H9 (cell line): Measurements from ENCODE around the gene FSTL4. TPM values are rescaled to one million over a fixed set of nuclear protein-coding genes. Genes with fewer than 3 reads are reported as not detected.

ENCODE experiments used
- DNase-seq: peaks from one replicate; pipeline ENCODE4 v3.0.0-alpha.2; 2017
- H2AFZ ChIP-seq: one replicate; pipeline ENCODE4 v1.6.1; 2013; ENCODE audit warnings: mild to moderate bottlenecking, low read length, control low read depth, moderate library complexity
- H2AK5ac ChIP-seq: 2 replicates; pipeline ENCODE4 v1.6.1; 2013; ENCODE audit warnings: low read length, control low read depth, mixed read lengths; ENCODE audit not compliant: insufficient read length
- H2BK120ac ChIP-seq: one replicate; pipeline ENCODE4 v1.6.1; 2013; ENCODE audit warnings: low read depth, mild to moderate bottlenecking, low read length, control low read depth, inconsistent platforms; ENCODE audit not compliant: poor library complexity, severe bottlenecking
- H2BK12ac ChIP-seq: 2 replicates; pipeline ENCODE4 v1.6.1; 2013; ENCODE audit warnings: low read length, control low read depth, mixed read lengths, low read depth; ENCODE audit not compliant: insufficient read length
- H2BK15ac ChIP-seq: 2 replicates; pipeline ENCODE4 v1.6.1; 2013; ENCODE audit warnings: low read depth, low read length, control low read depth
- H2BK20ac ChIP-seq: one replicate; pipeline ENCODE4 v1.6.1; 2013; ENCODE audit warnings: low read depth, mild to moderate bottlenecking, low read length, control low read depth, inconsistent platforms; ENCODE audit not compliant: poor library complexity, severe bottlenecking
- H2BK5ac ChIP-seq: 2 replicates; pipeline ENCODE4 v1.6.1; 2013; ENCODE audit warnings: low read length, control low read depth, mixed read lengths; ENCODE audit not compliant: insufficient read length
- H3K14ac ChIP-seq: 2 replicates; pipeline ENCODE4 v1.6.1; 2013; ENCODE audit warnings: low read length, control low read depth; ENCODE audit not compliant: insufficient read depth
- H3K18ac ChIP-seq: 2 replicates; pipeline ENCODE4 v1.6.1; 2013; ENCODE audit warnings: low read depth, mild to moderate bottlenecking, mixed read lengths, low read length, control low read depth; ENCODE audit not compliant: insufficient read length
- H3K23ac ChIP-seq: 2 replicates; pipeline ENCODE4 v1.6.1; 2013; ENCODE audit warnings: low read length, control low read depth, mixed read lengths, low read depth; ENCODE audit not compliant: insufficient read length
- H3K23me2 ChIP-seq: 2 replicates; pipeline ENCODE4 v1.6.1; 2013; ENCODE audit warnings: low read depth, mild to moderate bottlenecking, mixed read lengths, low read length, control low read depth; ENCODE audit not compliant: insufficient read length, poor library complexity, severe bottlenecking
- H3K27ac ChIP-seq: 2 replicates; pipeline ENCODE4 v1.5.1; 2013; ENCODE audit warnings: low read length, control low read depth, mixed read lengths, low read depth; ENCODE audit not compliant: insufficient read length
- H3K27me3 ChIP-seq: 2 replicates; pipeline ENCODE4 v1.6.1; 2013; ENCODE audit warnings: low read length, control low read depth, inconsistent platforms; ENCODE audit not compliant: insufficient read depth
- H3K4ac ChIP-seq: 2 replicates; pipeline ENCODE4 v1.6.1; 2013; ENCODE audit warnings: low read depth, mild to moderate bottlenecking, control low read depth, inconsistent platforms, low read length, moderate library complexity
- H3K4me1 ChIP-seq: 2 replicates; pipeline ENCODE4 v1.6.1; 2013; ENCODE audit warnings: low read length, control low read depth, inconsistent platforms; ENCODE audit not compliant: insufficient read depth
- H3K4me2 ChIP-seq: 2 replicates; pipeline ENCODE4 v1.6.1; 2013; ENCODE audit warnings: low read length, control low read depth, mixed read lengths; ENCODE audit not compliant: insufficient read length, insufficient read depth
- H3K56ac ChIP-seq: 2 replicates; pipeline ENCODE4 v1.6.1; 2013; ENCODE audit warnings: low read depth, mild to moderate bottlenecking, mixed read lengths, low read length, control low read depth; ENCODE audit not compliant: insufficient read length
- H3K79me1 ChIP-seq: 2 replicates; pipeline ENCODE4 v1.6.1; 2013; ENCODE audit warnings: low read depth, mild to moderate bottlenecking, moderate library complexity, low read length, control low read depth, inconsistent platforms; ENCODE audit not compliant: insufficient read depth, poor library complexity, severe bottlenecking
- H3K79me2 ChIP-seq: 2 replicates; pipeline ENCODE4 v1.6.1; 2013; ENCODE audit warnings: low read length, control low read depth, inconsistent platforms; ENCODE audit not compliant: insufficient read depth
- H3K9ac ChIP-seq: 2 replicates; pipeline ENCODE4 v1.6.1; 2013; ENCODE audit warnings: low read length, control low read depth, mixed read lengths; ENCODE audit not compliant: insufficient read length; ENCODE audit errors: extremely low read depth
- H3K9me3 ChIP-seq: one replicate; pipeline ENCODE4 v1.6.1; 2013; ENCODE audit warnings: low read depth, low read length, inconsistent platforms; ENCODE audit not compliant: control insufficient read depth
- H3T11ph ChIP-seq: one replicate; pipeline ENCODE4 v1.6.1; 2013; ENCODE audit warnings: mild to moderate bottlenecking, low read length, control low read depth, inconsistent platforms
- H4K20me1 ChIP-seq: one replicate; pipeline ENCODE4 v1.6.1; 2013; ENCODE audit not compliant: control insufficient read depth, insufficient read length, insufficient read depth
- H4K5ac ChIP-seq: 2 replicates; pipeline ENCODE4 v1.6.1; 2013; ENCODE audit warnings: low read depth, mild to moderate bottlenecking, mixed read lengths, low read length, control low read depth; ENCODE audit not compliant: insufficient read length
- H4K8ac ChIP-seq: replicated peaks from 2 replicates; pipeline ENCODE4 v1.6.1; 2013; ENCODE audit warnings: low read length, control low read depth, mixed read lengths, low read depth; ENCODE audit not compliant: insufficient read length
- H4K91ac ChIP-seq: 2 replicates; pipeline ENCODE4 v1.6.1; 2013; ENCODE audit warnings: low read depth, mild to moderate bottlenecking, moderate library complexity, mixed read lengths, low read length, control low read depth; ENCODE audit not compliant: insufficient read length
- H3K27ac Mint-ChIP-seq, 3 experiments: 2 replicates in 2 of 3; 3 replicates in 1 of 3; pipeline ENCODE4 v1.8.0; 2020 to 2021; ENCODE audit warnings: mixed read lengths in 3 of 3, mild to moderate bottlenecking in 1 of 3, moderate library complexity in 1 of 3
- H3K27me3 Mint-ChIP-seq: 2 replicates; pipeline ENCODE4 v1.8.0; 2021; ENCODE audit warnings: low read depth, mild to moderate bottlenecking, moderate library complexity, mixed read lengths
- H3K36me3 Mint-ChIP-seq, 3 experiments: 2 replicates in 2 of 3; 3 replicates in 1 of 3; pipeline ENCODE4 v1.8.0; 2020 to 2021; ENCODE audit warnings: low read depth in 3 of 3, mixed read lengths in 3 of 3; ENCODE audit not compliant: insufficient read depth in 1 of 3
- H3K4me1 Mint-ChIP-seq, 2 experiments: 2 replicates each; pipeline ENCODE4 v1.8.0; 2020; ENCODE audit warnings: mixed read lengths in 2 of 2
- H3K4me3 Mint-ChIP-seq, 2 experiments: 2 replicates in 1 of 2; 3 replicates in 1 of 2; pipeline ENCODE4 v1.8.0; 2020 to 2021; ENCODE audit warnings: mild to moderate bottlenecking in 2 of 2, mixed read lengths in 2 of 2, moderate library complexity in 1 of 2
- H3K9me3 Mint-ChIP-seq, 2 experiments: 2 replicates in 1 of 2; 3 replicates in 1 of 2; pipeline ENCODE4 v1.8.0; 2020; ENCODE audit warnings: mild to moderate bottlenecking in 2 of 2, mixed read lengths in 2 of 2, moderate library complexity in 1 of 2
- WGBS: extraction: QIAGEN DNeasy Blood & Tissue Kit; methylation state at CpG from one replicate; pipeline ENCODE4 v1.1.7; 2013; ENCODE audit warnings: missing lambda C conversion rate, low lambda C conversion rate, mixed read lengths; ENCODE audit not compliant: insufficient read length; ENCODE audit errors: extremely low coverage; 5-methylcytosine and 5-hydroxymethylcytosine counted together
- total RNA-seq: library from RNA; stranded (reverse); gene quantifications from 2 replicates; pipeline ENCODE4 v1.2.1, GENCODE V29; 2021
- TF ChIP-seq, protein P1 (sequence below): fragments of 200-600 bp; sonication (generic); conservative IDR thresholded peaks from 3 replicates; pipeline ENCODE4 v1.8.0; 2021; ENCODE audit warnings: antibody characterized with exemption, mild to moderate bottlenecking

The FSTL4 gene
- total RNA-seq, 1 experiment from 2014 or later, result 5.7 TPM

DNA sequence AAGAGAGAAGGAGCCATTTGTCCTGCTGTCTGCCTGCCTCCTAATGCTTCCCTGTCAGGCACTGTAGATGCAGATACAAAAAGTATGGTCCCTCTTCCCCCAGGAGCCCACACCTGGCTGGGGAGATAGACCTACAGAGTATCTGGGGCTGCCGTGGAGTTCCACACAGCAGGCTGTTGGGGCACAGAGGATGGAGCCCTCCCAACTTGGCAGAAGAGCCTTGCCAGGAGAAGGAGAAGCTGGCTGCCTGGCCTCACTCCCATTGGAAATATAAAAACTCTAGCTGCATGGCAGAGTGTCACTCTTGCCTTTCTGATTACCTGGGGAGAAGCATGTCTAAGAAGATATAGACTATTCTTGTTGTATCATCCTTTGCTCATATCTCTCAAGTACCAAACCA is 160.4 kb downstream of the FSTL4 start:
- no peaks in the 10 kb centered on the region for H3K23me2 ChIP-seq
- H2BK12ac ChIP-seq, result no peak overlapping the region
- TF ChIP-seq, protein P1, sequence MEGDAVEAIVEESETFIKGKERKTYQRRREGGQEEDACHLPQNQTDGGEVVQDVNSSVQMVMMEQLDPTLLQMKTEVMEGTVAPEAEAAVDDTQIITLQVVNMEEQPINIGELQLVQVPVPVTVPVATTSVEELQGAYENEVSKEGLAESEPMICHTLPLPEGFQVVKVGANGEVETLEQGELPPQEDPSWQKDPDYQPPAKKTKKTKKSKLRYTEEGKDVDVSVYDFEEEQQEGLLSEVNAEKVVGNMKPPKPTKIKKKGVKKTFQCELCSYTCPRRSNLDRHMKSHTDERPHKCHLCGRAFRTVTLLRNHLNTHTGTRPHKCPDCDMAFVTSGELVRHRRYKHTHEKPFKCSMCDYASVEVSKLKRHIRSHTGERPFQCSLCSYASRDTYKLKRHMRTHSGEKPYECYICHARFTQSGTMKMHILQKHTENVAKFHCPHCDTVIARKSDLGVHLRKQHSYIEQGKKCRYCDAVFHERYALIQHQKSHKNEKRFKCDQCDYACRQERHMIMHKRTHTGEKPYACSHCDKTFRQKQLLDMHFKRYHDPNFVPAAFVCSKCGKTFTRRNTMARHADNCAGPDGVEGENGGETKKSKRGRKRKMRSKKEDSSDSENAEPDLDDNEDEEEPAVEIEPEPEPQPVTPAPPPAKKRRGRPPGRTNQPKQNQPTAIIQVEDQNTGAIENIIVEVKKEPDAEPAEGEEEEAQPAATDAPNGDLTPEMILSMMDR, result no peak
- no peak overlapping the region for H3K9ac ChIP-seq
- H3K79me2 ChIP-seq, result no peaks in the 10 kb centered on the region
- H3K4me1 Mint-ChIP-seq, result peaks cover 3 to 6% of the 10 kb centered on the region in 2 experiments; a peak in 2 of 4 replicates
- H3K27me3 ChIP-seq, result no peaks in the 10 kb centered on the region
- no peak overlapping the region for H2BK20ac ChIP-seq
- H2BK120ac ChIP-seq, result no peak overlapping the region
- no peak overlapping the region for H3K4me3 Mint-ChIP-seq
- H3K27ac Mint-ChIP-seq, result no peak overlapping the region
- H3K23ac ChIP-seq, result no peak overlapping the region
- H4K5ac ChIP-seq, result no peak overlapping the region
- H3K27ac ChIP-seq, result no peak overlapping the region
- H2AFZ ChIP-seq, result no peak overlapping the region
- no peaks in the 10 kb centered on the region; a peak in 2 of 5 replicates for H3K9me3 Mint-ChIP-seq
- DNase-seq, result peak; percentile 12
- H3K4me2 ChIP-seq, result no peak overlapping the region
- no peak overlapping the region for H3K56ac ChIP-seq
- no peak overlapping the region for H2AK5ac ChIP-seq
- H3K36me3 Mint-ChIP-seq, result no peaks in the 10 kb centered on the region
- H3T11ph ChIP-seq, result no peak overlapping the region
- H3K14ac ChIP-seq, result no peak overlapping the region; the same call in 1 of the 2 replicates
- H2BK15ac ChIP-seq, result no peak overlapping the region
- no peak overlapping the region for H2BK5ac ChIP-seq
- no peaks in the 10 kb centered on the region for H3K9me3 ChIP-seq
- no peak overlapping the region for H4K91ac ChIP-seq
- H3K27me3 Mint-ChIP-seq, result no peaks in the 10 kb centered on the region; the same call in 1 of the 2 replicates
- no peaks in the 10 kb centered on the region for H3K4me1 ChIP-seq
- H3K18ac ChIP-seq, result no peak overlapping the region
- H3K4ac ChIP-seq, result no peak overlapping the region
- no peaks in the 10 kb centered on the region for H4K20me1 ChIP-seq
- H4K8ac ChIP-seq, result no peak overlapping the region
- WGBS, result no CpG with 5 or more reads among the region's 1 CpG
- H3K79me1 ChIP-seq, result no peaks in the 10 kb centered on the region
